IPS-18c (cell line): ENCODE data around the gene SLC22A12.
"Not testable (repeated sequence)": the region's sequence is repeated elsewhere in the genome, so short reads cannot be mapped to it uniquely, and the experiment has no call there.

Experiments
- H3K4me3 ChIP-seq: 2 replicates; pipeline ENCODE4 v1.7.0; 2013; ENCODE audit warnings: low read depth, mild to moderate bottlenecking, low read length, moderate library complexity; ENCODE audit not compliant: insufficient read depth
- H3K9me3 ChIP-seq: one replicate; pipeline ENCODE4 v1.6.1; 2013; ENCODE audit warnings: mild to moderate bottlenecking, low read length, moderate library complexity; ENCODE audit not compliant: control insufficient read depth, insufficient read depth

SLC22A12 gene

DNA sequence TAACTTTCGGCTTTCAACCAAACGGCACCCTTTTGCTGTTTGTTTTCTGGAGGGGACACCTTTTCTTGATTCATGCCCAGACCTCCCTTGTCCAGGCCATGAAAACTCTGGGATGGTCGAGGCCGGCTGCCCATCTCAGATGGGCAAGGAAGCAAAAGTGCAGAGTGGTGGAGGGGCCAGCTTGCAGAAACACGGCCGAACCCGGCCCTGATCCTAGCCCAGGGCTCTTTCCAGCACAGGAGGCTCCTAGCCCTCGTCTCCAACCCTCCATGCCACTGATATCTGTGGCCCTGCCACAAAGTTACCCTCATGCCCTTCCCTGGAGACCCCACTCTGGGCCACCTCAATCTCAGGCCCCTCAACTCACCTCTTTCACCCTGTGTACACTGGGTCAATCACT lies 18.9 kb upstream of the SLC22A12 start:
- no peaks in the 10 kb centered on the region for H3K9me3 ChIP-seq

DNA sequence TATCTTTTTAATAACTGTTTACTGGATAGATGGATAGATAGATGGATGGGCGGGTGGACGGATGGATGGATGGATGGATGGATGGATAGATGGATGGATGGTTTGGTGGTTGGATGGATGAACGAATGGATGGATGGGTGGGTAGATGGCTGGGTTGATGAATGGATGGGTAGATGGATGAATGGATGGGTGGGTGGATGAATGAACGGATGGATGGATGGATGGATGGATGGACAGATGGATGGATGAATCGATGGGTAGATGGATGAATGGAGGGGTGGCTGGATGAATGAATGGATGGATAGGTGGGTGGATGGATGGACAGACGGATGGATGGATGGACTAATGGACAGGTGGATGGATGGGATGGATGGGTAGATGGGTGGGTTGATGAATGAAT lies 13.8 kb upstream of the SLC22A12 start:
- H3K9me3 ChIP-seq = no peaks in the 10 kb centered on the region

More for the DNA sequence above, 18.9 kb upstream of the SLC22A12 start:
- no peak overlapping the region for H3K4me3 ChIP-seq

DNA sequence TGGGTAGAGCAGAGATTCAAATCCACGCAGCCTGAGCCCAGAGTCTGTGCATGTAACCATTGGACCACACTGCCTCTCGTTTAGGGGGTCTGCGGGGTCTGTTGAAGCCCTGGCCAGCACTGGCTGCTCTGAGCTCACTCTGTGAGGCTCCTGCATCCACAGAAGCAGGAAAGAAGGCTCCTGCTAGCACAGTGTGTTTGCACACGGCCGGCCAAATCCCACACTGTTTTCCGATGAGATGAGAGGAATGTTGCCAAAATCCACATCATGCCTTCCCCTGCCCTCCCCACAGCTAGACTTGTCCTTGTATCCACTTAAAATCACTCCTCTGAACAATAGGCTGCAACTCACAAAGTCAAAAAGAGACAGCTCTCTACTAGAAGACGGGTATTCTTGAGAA lies 10.6 kb upstream of the SLC22A12 start:
- H3K9me3 ChIP-seq = no peaks in the 10 kb centered on the region
- H3K4me3 ChIP-seq = no peak overlapping the region

More for the DNA sequence above, 13.8 kb upstream of the SLC22A12 start:
- no peak overlapping the region for H3K4me3 ChIP-seq

- Histone ChIP-seq H3K4me3 (no peak overlapping the region), H3K9me3 (no peaks in the 10 kb centered on the region)
Observed at GRCh38 chr11:64581057-64581523, 9.9 kb upstream of the SLC22A12 start.

DNA sequence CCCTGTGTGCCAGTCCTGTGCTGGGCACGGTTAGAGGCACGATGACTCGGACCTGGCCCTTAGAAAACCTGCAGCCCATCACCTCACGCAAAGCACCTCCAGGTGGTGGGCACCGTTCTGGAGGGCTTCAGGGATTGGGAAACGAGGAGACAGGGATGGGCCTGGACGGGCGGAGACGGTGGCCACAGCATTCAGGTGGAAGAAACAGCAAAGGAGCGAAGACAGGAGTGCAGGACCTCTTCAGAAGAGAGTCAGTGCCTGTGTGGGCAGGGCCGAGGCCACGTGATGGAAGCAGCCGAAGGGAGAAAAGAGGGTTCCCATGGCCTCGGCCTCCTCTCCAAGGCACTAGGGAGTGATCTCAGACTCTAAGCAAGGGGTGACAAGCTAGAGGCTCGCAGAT lies 8.1 kb upstream of the SLC22A12 start:
- Histone ChIP-seq H3K9me3 (peaks cover 2% of the 10 kb centered on the region), H3K4me3 (no peak overlapping the region)

DNA sequence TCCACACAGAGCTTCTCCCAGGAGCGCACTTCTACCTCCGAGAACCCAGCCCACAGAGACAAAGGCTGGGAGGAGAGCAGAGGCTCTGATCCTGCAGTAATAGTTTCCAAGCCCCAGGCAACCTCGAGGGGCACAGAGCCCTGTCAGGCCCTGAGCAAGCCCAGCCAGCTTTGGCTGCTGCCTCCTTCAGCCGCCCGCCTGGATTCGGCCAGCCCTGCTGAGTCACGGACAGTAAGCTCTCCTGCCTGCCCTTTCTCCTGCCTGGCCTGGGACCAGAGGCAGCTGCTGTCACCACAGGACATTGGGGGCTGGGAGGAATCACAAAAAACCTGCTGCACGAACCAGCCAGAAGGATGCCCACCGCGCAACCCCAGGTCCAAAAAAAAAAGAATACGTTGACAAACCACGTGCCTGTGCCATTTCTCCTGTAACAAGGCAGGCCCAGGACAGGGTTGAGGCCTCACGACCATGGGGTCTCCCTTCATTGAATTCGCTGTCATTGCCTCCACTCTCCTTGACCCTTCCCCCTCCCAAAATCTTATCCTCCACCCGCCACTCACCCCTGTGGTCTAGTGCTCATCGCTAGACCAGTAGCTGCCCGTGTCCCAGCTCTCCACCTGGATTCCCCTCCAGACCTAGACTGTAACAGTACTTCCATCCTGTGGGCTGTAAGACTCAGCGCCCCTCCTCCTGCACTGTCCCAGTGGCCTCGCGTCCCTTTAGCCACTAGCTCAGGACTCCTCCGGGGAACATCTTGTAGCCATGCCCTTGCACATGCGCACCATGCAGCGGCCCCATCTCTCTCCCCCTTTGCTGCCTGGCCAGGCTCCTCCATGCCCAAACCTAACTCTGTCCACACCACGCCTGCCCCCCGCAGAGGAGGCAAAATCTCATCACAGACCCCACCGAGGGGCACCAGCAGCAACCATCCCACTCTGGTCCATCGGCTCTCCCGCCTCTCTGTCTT lies 7.4 kb upstream of the SLC22A12 start:
- peaks cover 2% of the 10 kb centered on the region for H3K9me3 ChIP-seq
- H3K4me3 ChIP-seq = no peak overlapping the region

DNA sequence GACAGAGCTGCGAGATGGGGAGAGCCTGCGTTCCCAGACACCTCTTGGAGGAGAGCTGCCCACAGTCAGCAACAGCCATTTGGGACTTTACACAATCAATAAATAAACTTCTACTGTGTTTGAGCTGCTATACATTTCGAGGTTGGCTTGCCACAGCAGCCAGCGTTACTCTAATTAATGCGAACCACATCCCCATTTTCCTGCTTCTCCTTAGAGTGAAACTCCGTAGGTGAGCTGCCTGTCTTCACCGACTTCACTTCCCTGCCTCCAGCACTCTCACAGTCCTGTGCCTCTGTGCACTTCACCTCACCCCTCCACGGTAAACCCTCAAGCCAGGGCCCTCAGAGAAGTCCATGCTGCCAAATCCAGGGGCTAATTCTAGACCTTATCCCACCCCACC lies 5.9 kb upstream of the SLC22A12 start:
- Histone ChIP-seq H3K4me3 (no peak overlapping the region), H3K9me3 (peaks cover 7% of the 10 kb centered on the region)

DNA sequence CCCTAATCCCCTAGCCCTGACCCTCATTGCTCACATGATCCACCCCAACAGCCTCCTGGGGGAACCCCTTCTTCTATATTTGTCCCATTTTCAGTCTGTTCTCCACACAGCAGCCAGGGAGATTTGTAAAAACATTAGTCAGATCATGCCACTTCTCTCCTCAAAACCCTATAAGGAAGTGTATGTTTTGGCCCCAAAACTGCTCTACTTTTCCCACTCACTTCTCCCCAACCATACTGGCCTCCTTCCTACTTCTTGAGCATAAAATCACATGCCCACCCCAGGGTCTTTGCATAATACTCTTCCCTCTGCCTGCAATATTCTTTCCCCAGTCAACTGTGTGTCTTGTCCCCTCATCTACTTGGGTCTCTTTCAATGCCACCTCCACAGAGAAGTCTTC lies 4.7 kb upstream of the SLC22A12 start:
- Histone ChIP-seq H3K4me3 (no peak overlapping the region), H3K9me3 (peaks cover 7% of the 10 kb centered on the region)

DNA sequence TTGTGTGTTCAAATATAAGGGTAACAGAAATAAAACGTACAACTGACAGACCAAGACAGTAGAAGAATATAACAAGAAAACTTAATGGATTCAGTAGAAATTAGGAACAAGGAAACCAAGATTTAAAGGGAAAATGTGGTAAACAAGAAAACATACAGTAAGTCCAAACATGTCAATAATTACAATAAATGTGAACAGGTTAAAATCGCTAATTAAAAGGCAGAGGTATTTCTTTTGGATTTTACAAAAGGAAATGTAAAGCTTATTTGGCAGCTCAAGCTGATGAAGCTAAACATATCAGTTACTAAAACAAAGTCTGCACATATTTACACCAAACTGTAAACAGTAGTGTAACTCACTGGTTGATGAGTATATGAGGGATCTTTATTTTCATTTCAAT lies 2.3 kb upstream of the SLC22A12 start:
- Histone ChIP-seq H3K4me3 (no peak overlapping the region), H3K9me3 (peaks cover 8% of the 10 kb centered on the region)

GRCh38 chr11:64591257-64592233 lies 525 bp downstream of the SLC22A12 start:
- peaks cover 11% of the 10 kb centered on the region for H3K9me3 ChIP-seq

GRCh38 chr11:64592234-64592615 lies 1.2 kb downstream of the SLC22A12 start:
- Histone ChIP-seq H3K4me3 (no peak overlapping the region), H3K9me3 (peaks cover 9% of the 10 kb centered on the region)

More at GRCh38 chr11:64591257-64592233, 525 bp downstream of the SLC22A12 start:
- H3K4me3 ChIP-seq = no peak overlapping the region

DNA sequence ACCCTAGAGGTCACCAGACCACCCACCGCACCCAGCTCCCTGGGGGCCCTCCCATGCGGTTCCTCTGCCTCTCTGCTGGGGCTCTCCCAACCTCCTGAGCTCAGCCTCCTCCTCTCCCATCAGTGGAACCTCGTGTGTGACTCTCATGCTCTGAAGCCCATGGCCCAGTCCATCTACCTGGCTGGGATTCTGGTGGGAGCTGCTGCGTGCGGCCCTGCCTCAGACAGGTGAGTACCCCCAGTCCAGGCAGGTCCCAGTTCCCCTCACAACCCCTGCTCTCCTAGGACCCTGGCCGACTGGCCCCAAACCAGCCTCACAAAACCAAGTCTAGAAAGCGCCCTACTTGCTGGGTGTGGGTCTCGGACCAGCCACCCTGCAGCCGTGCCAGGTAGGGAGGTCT lies 1.6 kb downstream of the SLC22A12 start:
- no peak overlapping the region for H3K4me3 ChIP-seq
- peaks cover 9% of the 10 kb centered on the region for H3K9me3 ChIP-seq

DNA sequence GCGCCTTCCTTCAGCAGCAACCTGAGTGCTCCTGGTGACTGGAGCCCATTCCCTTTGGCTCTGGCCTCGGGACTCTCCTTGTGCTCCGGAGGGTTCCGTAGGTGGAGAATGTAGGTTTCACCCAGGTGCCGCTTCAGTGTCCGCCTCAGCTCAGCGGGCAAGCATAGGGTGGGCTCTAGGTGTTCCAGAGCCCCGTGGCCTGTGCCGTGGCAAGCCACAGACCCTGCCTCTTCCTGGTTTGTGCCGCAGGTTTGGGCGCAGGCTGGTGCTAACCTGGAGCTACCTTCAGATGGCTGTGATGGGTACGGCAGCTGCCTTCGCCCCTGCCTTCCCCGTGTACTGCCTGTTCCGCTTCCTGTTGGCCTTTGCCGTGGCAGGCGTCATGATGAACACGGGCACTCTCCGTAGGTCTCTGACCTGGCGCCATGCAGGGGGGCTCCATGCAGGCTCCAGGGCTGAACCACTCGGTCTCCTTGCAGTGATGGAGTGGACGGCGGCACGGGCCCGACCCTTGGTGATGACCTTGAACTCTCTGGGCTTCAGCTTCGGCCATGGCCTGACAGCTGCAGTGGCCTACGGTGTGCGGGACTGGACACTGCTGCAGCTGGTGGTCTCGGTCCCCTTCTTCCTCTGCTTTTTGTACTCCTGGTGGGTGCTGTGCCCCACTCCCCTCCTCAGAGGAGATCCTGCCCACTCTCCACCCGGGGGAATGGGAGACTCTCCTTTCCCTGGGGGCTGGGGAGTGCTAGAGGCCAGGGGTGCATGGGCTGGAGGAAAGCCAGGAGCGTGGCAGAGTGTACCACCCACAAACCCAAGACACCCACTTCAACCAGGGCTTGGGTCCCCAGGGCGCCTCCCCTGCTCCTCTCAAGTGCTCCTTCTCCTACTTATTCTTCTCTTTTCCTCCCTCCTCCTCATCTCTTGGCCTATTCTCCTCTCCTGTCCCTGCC lies 2.4 kb downstream of the SLC22A12 start:
- peaks cover 9% of the 10 kb centered on the region for H3K9me3 ChIP-seq
- no peak overlapping the region for H3K4me3 ChIP-seq

- Histone ChIP-seq H3K4me3 (no peak overlapping the region), H3K9me3 (peaks cover 6% of the 10 kb centered on the region)
Observed at GRCh38 chr11:64594159-64594939, 3.3 kb downstream of the SLC22A12 start.

DNA sequence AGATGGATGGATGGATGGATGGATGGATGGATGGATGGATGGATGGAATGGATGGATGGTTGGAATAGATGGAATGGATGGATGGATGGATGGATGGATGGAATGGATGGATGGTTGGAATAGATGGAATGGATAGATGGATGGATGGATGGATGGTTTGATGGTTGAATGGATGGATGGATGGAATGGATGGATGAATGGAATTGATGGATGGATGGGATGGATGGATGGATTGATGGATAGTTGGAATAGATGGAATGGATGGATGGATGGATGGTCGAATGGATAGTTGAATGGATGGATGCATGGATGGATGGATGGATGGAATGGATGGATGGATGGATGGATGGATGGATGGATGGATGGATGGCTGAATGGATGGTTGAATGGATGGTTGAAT lies 4.9 kb downstream of the SLC22A12 start:
- H3K4me3 ChIP-seq = not testable (repeated sequence)

DNA sequence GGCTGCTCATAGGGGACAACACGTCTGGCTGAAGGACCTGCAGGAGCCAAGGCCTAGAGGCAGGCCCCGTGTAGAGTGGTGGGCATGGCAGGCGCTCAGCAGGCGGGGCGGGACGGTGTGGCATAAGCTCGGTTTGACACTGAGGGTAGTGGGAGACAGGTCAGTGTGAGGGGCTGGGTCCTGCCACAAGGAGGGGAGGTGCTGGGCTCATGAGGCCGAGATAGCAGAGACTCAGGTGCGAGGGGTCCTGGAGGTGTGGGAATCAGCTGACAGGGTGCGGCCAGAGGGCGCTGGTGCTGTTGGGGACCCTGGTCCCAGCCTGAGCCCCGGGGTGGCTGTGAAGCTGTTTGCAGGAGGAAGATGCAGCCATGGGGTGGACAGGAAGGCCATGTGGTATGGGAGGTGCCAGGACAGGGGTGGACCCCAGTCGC lies 6.7 kb downstream of the SLC22A12 start:
- H3K9me3 ChIP-seq = peaks cover 4% of the 10 kb centered on the region
- no peak overlapping the region for H3K4me3 ChIP-seq

More for the DNA sequence above, 4.9 kb downstream of the SLC22A12 start:
- H3K9me3 ChIP-seq = not testable (repeated sequence)
